Astrocyte (in vitro differentiated cells and primary cell): ENCODE data around the gene IQCE. TPM values are rescaled to one million over a fixed set of nuclear protein-coding genes. Genes with fewer than 3 reads are reported as not detected.
A peak's percentile ranks its signal among the peaks of the same experiment; 100 is the strongest.

ENCODE experiments used
- DNase-seq: peaks from one replicate; pipeline ENCODE4 v3.0.0-alpha.2; 2010; ENCODE audit warnings: low read depth
- FAIRE-seq: peaks from 2 replicates; lab custom pipeline; 2011; peaks lifted over from hg19 to GRCh38; lab: Jason Lieb, UNC
- H2AFZ ChIP-seq: 2 replicates; pipeline ENCODE4 v1.6.0; 2012; ENCODE audit warnings: low read depth, low read length, inconsistent platforms
- H3K27ac ChIP-seq: 2 replicates; pipeline ENCODE4 v1.5.1; 2011; ENCODE audit warnings: low read depth, low read length, inconsistent platforms
- H3K27me3 ChIP-seq: 2 replicates; pipeline ENCODE4 v1.6.0; 2011; ENCODE audit warnings: low read length, inconsistent platforms; ENCODE audit not compliant: insufficient read depth
- H3K36me3 ChIP-seq: 2 replicates; pipeline ENCODE4 v1.5.1; 2011; ENCODE audit warnings: low read length, inconsistent platforms; ENCODE audit not compliant: insufficient read depth
- H3K4me1 ChIP-seq: 2 replicates; pipeline ENCODE4 v1.5.1; 2011; ENCODE audit warnings: low read length, inconsistent platforms; ENCODE audit not compliant: insufficient read depth
- H3K4me2 ChIP-seq: 2 replicates; pipeline ENCODE4 v1.6.0; 2012; ENCODE audit warnings: low read length, inconsistent platforms
- H3K4me3 ChIP-seq: 2 replicates; pipeline ENCODE4 v1.5.1; 2011; ENCODE audit warnings: low read depth, mild to moderate bottlenecking, low read length, inconsistent platforms; ENCODE audit not compliant: insufficient read depth
- H3K79me2 ChIP-seq: 2 replicates; pipeline ENCODE4 v1.6.0; 2012; ENCODE audit warnings: mild to moderate bottlenecking, low read length, inconsistent platforms; ENCODE audit not compliant: insufficient read depth
- H3K9ac ChIP-seq: 2 replicates; pipeline ENCODE4 v1.6.0; 2012; ENCODE audit warnings: mild to moderate bottlenecking, low read length, inconsistent platforms
- H3K9me3 ChIP-seq: 2 replicates; pipeline ENCODE4 v1.5.1; 2012; ENCODE audit warnings: low read depth, mild to moderate bottlenecking, low read length, inconsistent platforms; ENCODE audit not compliant: insufficient read depth
- H4K20me1 ChIP-seq: 2 replicates; pipeline ENCODE4 v1.6.0; 2012; ENCODE audit warnings: low read length, inconsistent platforms; ENCODE audit not compliant: insufficient read depth
- H3K27ac Mint-ChIP-seq: one replicate; pipeline ENCODE4 v1.8.0; 2021; ENCODE audit warnings: mild to moderate bottlenecking, mixed read lengths; ENCODE audit not compliant: unreplicated experiment
- H3K27me3 Mint-ChIP-seq: one replicate; pipeline ENCODE4 v1.8.0; 2021; ENCODE audit warnings: low read depth, mixed read lengths; ENCODE audit not compliant: unreplicated experiment
- H3K36me3 Mint-ChIP-seq: one replicate; pipeline ENCODE4 v1.8.0; 2021; ENCODE audit warnings: low read depth, mixed read lengths; ENCODE audit not compliant: unreplicated experiment
- H3K4me1 Mint-ChIP-seq: one replicate; pipeline ENCODE4 v1.8.0; 2021; ENCODE audit warnings: low read depth, mixed read lengths; ENCODE audit not compliant: unreplicated experiment
- H3K4me3 Mint-ChIP-seq: one replicate; pipeline ENCODE4 v1.8.0; 2021; ENCODE audit warnings: mild to moderate bottlenecking, moderate library complexity, mixed read lengths; ENCODE audit not compliant: unreplicated experiment
- H3K9me3 Mint-ChIP-seq: one replicate; pipeline ENCODE4 v1.8.0; 2021; ENCODE audit warnings: mild to moderate bottlenecking, mixed read lengths; ENCODE audit not compliant: unreplicated experiment
- EZH2 ChIP-seq: IDR thresholded peaks from 2 replicates; pipeline ENCODE4 v1.6.1; 2012; ENCODE audit warnings: mild to moderate bottlenecking, low read length, inconsistent platforms; ENCODE audit not compliant: insufficient read depth
- total RNA-seq: library from RNA; stranded (reverse); gene quantifications from 2 replicates; pipeline ENCODE4 v1.2.1, GENCODE V29; 2021
- TF ChIP-seq, protein P1 (sequence below): IDR thresholded peaks from 2 replicates; pipeline ENCODE4 v1.5.1; 2011; ENCODE audit warnings: low read depth, mild to moderate bottlenecking, inconsistent platforms, low read length, moderate library complexity; ENCODE audit not compliant: insufficient read depth

The IQCE gene
- total RNA-seq, 1 donor from 2014 or later: 13.1 TPM

DNA sequence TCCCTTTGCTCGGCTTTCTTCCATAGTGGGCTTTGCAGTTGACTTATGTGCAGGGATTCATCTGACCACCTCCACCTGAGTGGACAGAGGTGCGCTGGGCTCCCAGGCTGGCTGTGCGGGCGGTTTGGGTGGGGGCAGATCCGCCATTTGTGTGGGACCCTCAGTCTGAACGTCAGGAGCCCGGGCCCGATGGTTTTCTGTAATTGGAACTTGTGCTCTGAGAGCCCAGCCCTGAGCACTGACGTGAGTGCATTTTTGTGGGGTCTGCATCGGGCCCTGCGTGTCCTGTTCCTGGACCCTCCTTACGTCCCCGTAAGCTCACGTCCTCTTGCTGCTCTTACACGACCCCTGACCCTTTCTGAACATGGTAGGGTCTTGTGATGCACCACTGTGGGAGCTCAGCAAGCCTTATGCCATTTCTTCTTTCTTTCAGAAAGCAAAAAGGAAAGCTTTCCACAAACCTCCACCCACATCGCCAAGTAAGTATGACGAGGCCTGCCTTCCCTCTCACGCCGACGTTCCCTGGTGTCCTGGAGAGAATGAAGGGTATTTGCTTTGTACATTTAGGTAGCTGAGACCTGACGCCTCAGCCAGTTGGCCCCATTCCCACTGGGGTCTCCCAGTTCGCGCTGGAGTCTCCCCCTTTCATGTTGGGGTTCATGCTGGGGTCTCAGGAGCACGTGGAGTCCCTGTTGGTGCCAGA, 9.9 kb downstream of the IQCE start:
- DNase-seq: no peak
- Mint-ChIP-seq H3K4me1 (peaks cover 17% of the 10 kb centered on the region), H3K27ac (no peak overlapping the region), H3K9me3 (no peaks in the 10 kb centered on the region), H3K36me3 (peaks cover 3% of the 10 kb centered on the region), H3K4me3 (no peak overlapping the region), H3K27me3 (no peaks in the 10 kb centered on the region)
- Histone ChIP-seq H3K4me1 (peaks cover 20% of the 10 kb centered on the region), H3K4me3 (no peak overlapping the region), H3K4me2 (no peak overlapping the region), H3K27me3 (no peaks in the 10 kb centered on the region), H2AFZ (no peak overlapping the region), H3K9ac (no peak overlapping the region), H4K20me1 (peaks cover 27% of the 10 kb centered on the region), H3K36me3 (no peaks in the 10 kb centered on the region), H3K9me3 (no peaks in the 10 kb centered on the region), H3K27ac (no peak overlapping the region), H3K79me2 (peaks cover 7% of the 10 kb centered on the region)
- no peak for FAIRE-seq
- TF ChIP-seq, protein P1, sequence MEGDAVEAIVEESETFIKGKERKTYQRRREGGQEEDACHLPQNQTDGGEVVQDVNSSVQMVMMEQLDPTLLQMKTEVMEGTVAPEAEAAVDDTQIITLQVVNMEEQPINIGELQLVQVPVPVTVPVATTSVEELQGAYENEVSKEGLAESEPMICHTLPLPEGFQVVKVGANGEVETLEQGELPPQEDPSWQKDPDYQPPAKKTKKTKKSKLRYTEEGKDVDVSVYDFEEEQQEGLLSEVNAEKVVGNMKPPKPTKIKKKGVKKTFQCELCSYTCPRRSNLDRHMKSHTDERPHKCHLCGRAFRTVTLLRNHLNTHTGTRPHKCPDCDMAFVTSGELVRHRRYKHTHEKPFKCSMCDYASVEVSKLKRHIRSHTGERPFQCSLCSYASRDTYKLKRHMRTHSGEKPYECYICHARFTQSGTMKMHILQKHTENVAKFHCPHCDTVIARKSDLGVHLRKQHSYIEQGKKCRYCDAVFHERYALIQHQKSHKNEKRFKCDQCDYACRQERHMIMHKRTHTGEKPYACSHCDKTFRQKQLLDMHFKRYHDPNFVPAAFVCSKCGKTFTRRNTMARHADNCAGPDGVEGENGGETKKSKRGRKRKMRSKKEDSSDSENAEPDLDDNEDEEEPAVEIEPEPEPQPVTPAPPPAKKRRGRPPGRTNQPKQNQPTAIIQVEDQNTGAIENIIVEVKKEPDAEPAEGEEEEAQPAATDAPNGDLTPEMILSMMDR: no peak
- no peak for TF ChIP-seq EZH2

DNA sequence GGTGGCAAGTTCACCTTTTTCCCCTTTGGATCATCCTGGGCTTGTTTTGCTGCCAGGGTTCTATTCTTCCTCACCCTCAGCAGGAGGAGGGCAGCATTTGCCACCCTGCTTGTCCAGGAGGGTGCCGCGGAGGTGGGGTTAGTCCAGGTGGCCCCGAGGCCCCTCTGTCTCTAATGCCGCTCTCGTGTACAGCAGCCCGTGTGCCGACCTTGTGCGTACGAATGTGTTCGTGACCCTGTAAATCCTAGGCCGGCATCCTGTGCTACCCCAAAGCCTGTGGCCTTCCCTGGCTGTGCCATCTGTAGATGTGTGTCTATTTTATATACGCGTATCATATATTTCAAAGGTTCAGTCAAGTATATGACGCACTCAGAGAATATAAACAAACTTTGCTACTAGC, 10.6 kb downstream of the IQCE start:
- no peak overlapping the region for H3K9ac ChIP-seq
- Mint-ChIP-seq H3K9me3 (no peaks in the 10 kb centered on the region), H3K27me3 (no peaks in the 10 kb centered on the region), H3K4me3 (no peak overlapping the region), H3K4me1 (peaks cover 17% of the 10 kb centered on the region), H3K36me3 (peaks cover 10% of the 10 kb centered on the region), H3K27ac (peak overlapping the region; percentile 53)
- no peak overlapping the region for H3K4me2 ChIP-seq
- H4K20me1 ChIP-seq: peaks cover 27% of the 10 kb centered on the region
- H2AFZ ChIP-seq: no peak overlapping the region
- TF ChIP-seq, protein P1: no peak
- TF ChIP-seq EZH2: no peak
- no peaks in the 10 kb centered on the region for H3K9me3 ChIP-seq
- peaks cover 7% of the 10 kb centered on the region for H3K79me2 ChIP-seq
- FAIRE-seq (no peak), DNase-seq (no peak)
- no peaks in the 10 kb centered on the region for H3K36me3 ChIP-seq
- H3K27me3 ChIP-seq: no peaks in the 10 kb centered on the region
- no peak overlapping the region for H3K4me3 ChIP-seq
- H3K4me1 ChIP-seq: peaks cover 20% of the 10 kb centered on the region
- H3K27ac ChIP-seq: no peak overlapping the region

DNA sequence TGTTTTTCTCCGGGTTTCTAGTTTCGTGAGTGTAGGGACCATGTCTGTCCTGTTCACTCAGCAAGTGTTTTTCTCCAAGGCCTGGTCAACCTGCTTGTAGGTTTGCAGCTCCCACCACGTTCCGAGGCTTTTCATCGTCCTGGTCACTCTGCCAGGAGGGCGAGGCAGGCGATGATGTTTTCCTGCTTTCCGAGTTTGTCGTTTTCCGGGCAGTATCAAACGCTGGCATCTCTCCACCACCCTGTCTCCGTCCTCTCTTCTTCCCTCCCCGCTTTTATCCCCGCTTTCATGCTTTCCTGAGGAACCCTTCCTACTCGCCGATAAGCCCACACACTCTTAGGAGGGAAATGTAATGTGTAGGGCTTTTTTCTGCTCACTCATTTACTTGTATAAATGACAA, 11.2 kb downstream of the IQCE start:
- Histone ChIP-seq H3K27ac (no peak overlapping the region), H3K4me1 (peaks cover 20% of the 10 kb centered on the region), H3K27me3 (no peaks in the 10 kb centered on the region), H2AFZ (no peak overlapping the region), H3K9me3 (no peaks in the 10 kb centered on the region), H3K4me3 (no peak overlapping the region), H4K20me1 (peaks cover 23% of the 10 kb centered on the region), H3K36me3 (no peaks in the 10 kb centered on the region), H3K4me2 (no peak overlapping the region), H3K79me2 (peaks cover 4% of the 10 kb centered on the region), H3K9ac (no peak overlapping the region)
- DNase-seq (no peak), FAIRE-seq (no peak)
- H3K27me3 Mint-ChIP-seq: no peaks in the 10 kb centered on the region
- H3K9me3 Mint-ChIP-seq: no peaks in the 10 kb centered on the region
- H3K27ac Mint-ChIP-seq: no peak overlapping the region
- TF ChIP-seq, protein P1: no peak
- no peak for TF ChIP-seq EZH2
- H3K4me1 Mint-ChIP-seq: peaks cover 17% of the 10 kb centered on the region
- H3K4me3 Mint-ChIP-seq: no peak overlapping the region
- peaks cover 15% of the 10 kb centered on the region for H3K36me3 Mint-ChIP-seq
